Activated T-helper 2 cell treated with anti-CD3 and anti-CD28 coated beads, Interferon-gamma antibody, Interleukin-2, Interleukin-4, amounts not matched to agents 10 μg/mL and 5 μg/mL and 100 μg/mL, durations not matched to agents 14 hours and 24 hours and 36 hours (primary cell): Measurements from ENCODE around the gene RPS19BP1. TPM values are rescaled to one million over a fixed set of nuclear protein-coding genes. Genes with fewer than 3 reads are reported as not detected.
"Not testable (repeated sequence)": the region's sequence is repeated elsewhere in the genome, so short reads cannot be mapped to it uniquely, and the experiment has no call there.

ENCODE experiments used
- DNase-seq: peaks from one replicate; pipeline ENCODE4 v3.0.0; 2021; ENCODE audit warnings: low spot score
- H3K27ac Mint-ChIP-seq: one replicate; pipeline ENCODE4 v1.8.0; 2021; ENCODE audit warnings: mixed read lengths
- H3K27me3 Mint-ChIP-seq: one replicate; pipeline ENCODE4 v1.8.0; 2021; ENCODE audit warnings: low read depth, mixed read lengths
- H3K36me3 Mint-ChIP-seq: one replicate; pipeline ENCODE4 v1.8.0; 2021; ENCODE audit warnings: low read depth, mixed read lengths
- H3K4me1 Mint-ChIP-seq: one replicate; pipeline ENCODE4 v1.8.0; 2021; ENCODE audit warnings: low read depth, mixed read lengths
- H3K4me3 Mint-ChIP-seq: one replicate; pipeline ENCODE4 v1.8.0; 2021; ENCODE audit warnings: low read depth, mild to moderate bottlenecking, moderate library complexity, mixed read lengths
- H3K9me3 Mint-ChIP-seq: one replicate; pipeline ENCODE4 v1.8.0; 2021; ENCODE audit warnings: mixed read lengths
- intact Hi-C: fragments of 100-400 bp; cut with micrococcal nuclease; formaldehyde crosslinking; loops from one replicate; pipeline ENCODE4 v1.15.1; 2023
- total RNA-seq: library from RNA; stranded (reverse); gene quantifications from 2 replicates; pipeline ENCODE4 v1.2.3, GENCODE V29; 2022

Gene RPS19BP1
- total RNA-seq, 1 donor from 2014 or later, result 78.4 TPM

DNA sequence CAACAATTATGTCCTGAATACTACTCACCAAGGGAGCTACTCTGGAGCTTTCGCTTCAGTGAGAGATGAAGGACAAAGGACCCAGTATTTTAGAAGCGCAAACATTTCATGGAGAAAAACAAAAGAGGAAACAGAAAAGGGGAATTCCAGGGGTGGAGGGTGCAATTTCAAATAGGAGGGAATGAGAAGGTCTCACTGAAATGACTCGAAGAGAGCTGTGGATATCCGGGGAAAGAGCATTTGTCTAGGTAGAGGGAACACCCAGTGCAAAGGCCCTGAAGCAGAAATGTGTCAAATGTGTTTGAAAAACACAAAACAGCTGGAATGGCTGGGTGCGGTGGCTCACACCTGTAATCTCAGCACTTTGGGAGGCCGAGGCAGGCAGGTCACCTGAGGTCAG is 2.4 kb downstream of the RPS19BP1 start:
- no peak for DNase-seq
- Mint-ChIP-seq H3K4me3 (peak overlapping the region; percentile 7), H3K36me3 (peaks cover 65% of the 10 kb centered on the region), H3K9me3 (no peaks in the 10 kb centered on the region), H3K27me3 (no peaks in the 10 kb centered on the region), H3K4me1 (peaks cover 59% of the 10 kb centered on the region), H3K27ac (peak overlapping the region; percentile 31)
- intact Hi-C loops, result loop anchor here (5.0 kb wide), 3 partner anchors 402 to 1422 kb away; partner anchors contain the start of genes RBX1 and TNRC6B

DNA sequence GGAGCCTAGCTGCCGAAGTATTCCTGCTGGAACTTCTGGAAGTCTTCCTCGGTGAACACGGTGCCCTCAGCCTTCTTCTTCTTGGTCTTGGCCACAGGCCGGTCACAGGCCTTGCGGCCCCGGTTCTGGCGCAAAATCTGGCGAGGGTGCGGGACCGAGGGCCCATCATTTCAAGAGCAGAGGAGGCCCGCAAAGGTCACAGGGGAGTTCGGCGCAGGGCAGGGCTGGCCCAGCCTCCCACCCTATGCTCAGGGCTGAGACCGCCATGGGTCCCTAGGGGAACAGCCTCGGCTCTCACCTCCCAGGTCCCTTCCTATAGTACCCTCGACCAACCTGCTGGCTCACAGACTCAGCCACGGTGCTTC is 3.1 kb downstream of the RPS19BP1 start:
- H3K4me1 Mint-ChIP-seq, result peaks cover 65% of the 10 kb centered on the region
- H3K4me3 Mint-ChIP-seq, result peak overlapping the region; percentile 30
- no peak for DNase-seq
- intact Hi-C loops, result loop anchor here (1.0 kb wide), 1 partner anchor 36 kb away; no protein-coding TSS in a partner anchor
- H3K9me3 Mint-ChIP-seq, result no peaks in the 10 kb centered on the region
- no peaks in the 10 kb centered on the region for H3K27me3 Mint-ChIP-seq
- H3K36me3 Mint-ChIP-seq, result peaks cover 71% of the 10 kb centered on the region
- no peak overlapping the region for H3K27ac Mint-ChIP-seq

DNA sequence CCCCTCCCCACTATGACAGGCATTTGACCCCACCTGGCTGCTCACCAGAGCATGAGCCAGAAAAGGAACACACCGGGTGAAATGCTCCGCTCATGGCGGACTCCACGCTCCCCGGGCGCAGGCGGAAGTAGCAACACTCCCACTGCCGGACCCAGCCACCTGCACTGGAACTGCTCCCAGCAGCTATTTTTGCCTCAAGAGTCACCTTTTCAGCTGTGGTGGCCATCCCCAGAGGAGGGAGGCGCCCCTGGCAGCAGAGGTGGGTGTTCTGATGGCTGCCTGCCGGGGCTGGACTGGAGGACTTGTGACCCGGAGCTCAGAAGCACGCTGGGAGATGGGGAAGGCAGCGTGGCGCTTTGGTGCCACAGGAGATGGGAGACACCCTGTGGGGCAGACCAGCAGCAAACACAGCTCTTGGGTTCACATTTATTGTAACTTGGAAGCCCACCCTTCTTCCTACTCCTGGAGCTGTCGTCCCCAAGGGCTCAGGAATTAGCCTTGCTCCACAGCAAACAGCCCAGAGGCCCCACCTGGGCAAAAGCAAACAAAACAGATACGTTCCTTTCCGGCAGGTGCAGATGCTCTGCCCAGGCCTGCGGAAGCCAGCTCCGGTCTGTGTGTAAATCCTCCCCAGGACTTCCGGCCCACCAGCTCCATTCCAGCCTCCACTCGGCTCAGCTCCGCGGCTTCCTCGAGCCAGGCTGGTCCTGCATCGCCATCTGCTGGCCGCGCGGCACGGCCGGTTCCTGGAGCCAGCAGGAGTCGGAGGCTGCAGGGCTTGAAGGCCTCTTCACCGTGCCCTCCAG is 3.7 kb downstream of the RPS19BP1 start:
- no peaks in the 10 kb centered on the region for H3K9me3 Mint-ChIP-seq
- no peaks in the 10 kb centered on the region for H3K27me3 Mint-ChIP-seq
- peaks cover 66% of the 10 kb centered on the region for H3K4me1 Mint-ChIP-seq
- peaks cover 77% of the 10 kb centered on the region for H3K36me3 Mint-ChIP-seq
- no peak overlapping the region for H3K27ac Mint-ChIP-seq
- intact Hi-C loops, result loop anchor here (1.0 kb wide), 1 partner anchor 36 kb away; no protein-coding TSS in a partner anchor
- peak; percentile 87 for DNase-seq
- H3K4me3 Mint-ChIP-seq, result peak overlapping the region; percentile 50

- intact Hi-C loops, result no loop called here
- H3K4me1 Mint-ChIP-seq, result peaks cover 67% of the 10 kb centered on the region
- no peak overlapping the region for H3K27ac Mint-ChIP-seq
- peaks cover 82% of the 10 kb centered on the region for H3K36me3 Mint-ChIP-seq
- no peaks in the 10 kb centered on the region for H3K27me3 Mint-ChIP-seq
- DNase-seq, result no peak
- peak overlapping the region; percentile 50 for H3K4me3 Mint-ChIP-seq
- H3K9me3 Mint-ChIP-seq, result no peaks in the 10 kb centered on the region
Observed at GRCh38 chr22:39528080-39528661, 4.4 kb downstream of the RPS19BP1 start.

GRCh38 chr22:39527481-39527961 is 5.0 kb downstream of the RPS19BP1 start:
- Mint-ChIP-seq H3K36me3 (peaks cover 86% of the 10 kb centered on the region), H3K4me1 (peaks cover 70% of the 10 kb centered on the region), H3K27me3 (no peaks in the 10 kb centered on the region), H3K27ac (peak overlapping the region; percentile 70), H3K4me3 (no peak overlapping the region), H3K9me3 (no peaks in the 10 kb centered on the region)
- intact Hi-C loops, result no loop called here
- no peak for DNase-seq

DNA sequence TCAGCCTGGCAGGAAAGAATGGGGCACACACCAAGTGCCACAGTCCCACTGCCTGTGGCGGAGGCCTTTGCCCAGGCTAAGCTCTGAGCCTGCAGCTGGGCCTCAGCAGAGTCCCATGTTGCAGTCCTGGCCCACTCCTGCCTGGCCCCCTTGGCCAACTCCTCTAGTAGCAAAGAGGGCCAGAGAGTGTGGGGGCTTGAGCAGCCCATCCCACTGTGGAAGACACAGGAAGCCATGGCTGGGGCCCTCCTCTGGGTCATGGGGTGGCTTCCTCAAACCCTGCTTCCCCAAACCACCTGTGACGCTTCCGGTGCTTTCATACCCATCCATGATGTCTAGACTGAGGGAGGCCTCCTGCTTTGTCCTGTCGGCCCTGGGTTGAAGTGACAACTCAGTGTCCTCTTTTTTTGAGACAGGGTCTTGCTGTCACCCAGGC is 5.8 kb downstream of the RPS19BP1 start:
- no peak for DNase-seq
- H3K27ac Mint-ChIP-seq, result peak overlapping the region; percentile 33

GRCh38 chr22:39525658-39525975 is 6.9 kb downstream of the RPS19BP1 start:
- DNase-seq, result no peak
- Mint-ChIP-seq H3K4me3 (peak overlapping the region; percentile 49), H3K9me3 (no peaks in the 10 kb centered on the region), H3K27me3 (no peaks in the 10 kb centered on the region), H3K4me1 (peaks cover 65% of the 10 kb centered on the region), H3K27ac (peak overlapping the region; percentile 81), H3K36me3 (peaks cover 88% of the 10 kb centered on the region)
- intact Hi-C loops, result no loop called here

More for the DNA sequence above, 5.8 kb downstream of the RPS19BP1 start:
- Mint-ChIP-seq H3K4me1 (peaks cover 74% of the 10 kb centered on the region), H3K4me3 (no peak overlapping the region), H3K27me3 (no peaks in the 10 kb centered on the region), H3K36me3 (peaks cover 88% of the 10 kb centered on the region), H3K9me3 (no peaks in the 10 kb centered on the region)
- intact Hi-C loops, result no loop called here

DNA sequence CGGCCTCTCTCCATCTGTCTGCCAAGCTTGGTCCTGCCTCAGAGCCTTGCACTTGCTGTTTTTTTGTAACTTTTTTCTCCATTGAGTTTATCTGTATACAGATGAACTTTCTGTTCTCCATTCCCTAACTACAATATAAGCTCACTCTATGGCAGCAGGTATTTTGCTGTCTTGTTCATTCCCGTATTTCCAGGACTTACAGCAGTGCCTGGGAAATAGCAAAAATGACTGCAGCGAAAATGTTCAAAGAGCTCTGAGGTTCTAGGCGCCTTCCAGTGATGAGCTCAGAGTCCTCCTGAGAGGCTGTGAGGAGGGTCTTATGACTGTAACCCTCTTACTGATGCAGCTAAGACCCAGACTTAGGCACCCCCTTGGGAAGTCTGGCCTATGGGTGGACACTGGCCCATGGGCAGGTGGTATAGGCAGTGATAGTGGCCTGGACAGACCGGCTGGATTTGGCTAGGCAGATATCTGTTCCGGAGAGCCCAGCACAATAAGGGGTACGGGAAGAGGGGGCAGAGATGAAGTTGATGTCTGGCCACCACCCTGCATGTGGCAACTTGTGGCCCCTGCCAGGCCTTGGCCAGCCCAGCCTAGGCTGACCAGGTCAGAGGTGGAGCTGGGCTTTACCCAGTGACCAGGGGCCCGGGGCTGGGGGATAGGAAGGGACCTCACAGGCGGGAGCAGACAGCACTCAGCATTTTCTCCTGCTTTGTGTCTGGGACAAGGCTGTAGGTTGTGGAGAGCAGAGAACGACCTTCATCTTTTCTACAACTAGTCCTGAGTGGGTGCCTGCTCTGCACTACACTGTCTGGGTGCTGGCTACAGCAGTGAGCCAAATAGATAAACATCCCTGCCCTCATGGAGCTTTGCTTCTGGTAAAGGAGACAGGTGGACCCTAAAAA is 7.5 kb downstream of the RPS19BP1 start:
- peaks cover 87% of the 10 kb centered on the region for H3K36me3 Mint-ChIP-seq
- H3K9me3 Mint-ChIP-seq, result no peaks in the 10 kb centered on the region
- H3K27me3 Mint-ChIP-seq, result no peaks in the 10 kb centered on the region
- H3K4me3 Mint-ChIP-seq, result peak overlapping the region; percentile 43
- intact Hi-C loops, result no loop called here
- H3K4me1 Mint-ChIP-seq, result peaks cover 60% of the 10 kb centered on the region
- DNase-seq, result no peak
- peak overlapping the region; percentile 81 for H3K27ac Mint-ChIP-seq

- Mint-ChIP-seq H3K27ac (peak overlapping the region; percentile 57), H3K9me3 (no peaks in the 10 kb centered on the region), H3K4me1 (peaks cover 53% of the 10 kb centered on the region), H3K4me3 (peak overlapping the region; percentile 43), H3K36me3 (peaks cover 79% of the 10 kb centered on the region), H3K27me3 (no peaks in the 10 kb centered on the region)
- no peak for DNase-seq
- intact Hi-C loops, result no loop called here
Observed at GRCh38 chr22:39524089-39524752, 8.3 kb downstream of the RPS19BP1 start.

GRCh38 chr22:39522567-39523300 is 9.8 kb downstream of the RPS19BP1 start:
- H3K4me3 Mint-ChIP-seq, result peak overlapping the region; percentile 96
- intact Hi-C loops, result no loop called here
- H3K9me3 Mint-ChIP-seq, result no peaks in the 10 kb centered on the region

GRCh38 chr22:39522091-39522490 is 10.5 kb downstream of the RPS19BP1 start:
- Mint-ChIP-seq H3K4me3 (peak overlapping the region; percentile 96), H3K36me3 (peaks cover 73% of the 10 kb centered on the region), H3K27ac (peak overlapping the region; percentile 98), H3K4me1 (peaks cover 51% of the 10 kb centered on the region)
- H3K27me3 Mint-ChIP-seq, intact Hi-C loops, DNase-seq, H3K9me3 Mint-ChIP-seq: not testable (repeated sequence)

More at GRCh38 chr22:39522567-39523300, 9.8 kb downstream of the RPS19BP1 start:
- H3K36me3 Mint-ChIP-seq, result peaks cover 72% of the 10 kb centered on the region
- no peak for DNase-seq
- H3K27me3 Mint-ChIP-seq, result no peaks in the 10 kb centered on the region
- H3K27ac Mint-ChIP-seq, result peak overlapping the region; percentile 98
- H3K4me1 Mint-ChIP-seq, result peaks cover 56% of the 10 kb centered on the region
